Prostate gland (tissue), 2 donors: Measurements from ENCODE around the gene TROAP. TPM values are rescaled to one million over a fixed set of nuclear protein-coding genes. Genes with fewer than 3 reads are reported as not detected.

ENCODE experiments used
- DNase-seq: peaks from one replicate; pipeline ENCODE4 v3.0.0-alpha.2; 2019; ENCODE audit warnings: low spot score
- H3K27ac ChIP-seq, 2 donors: fragments of 200-600 bp; sonication (generic); 2 replicates each; pipeline ENCODE4 v1.5.1; 2017 to 2019
- H3K27me3 ChIP-seq: fragments of 200-600 bp; sonication (generic); replicated peaks from 2 replicates; pipeline ENCODE4 v1.5.1; 2019; ENCODE audit not compliant: insufficient read depth
- H3K36me3 ChIP-seq, 2 donors: fragments of 200-600 bp; sonication (generic); 1 replicate in 1 of 2; 2 replicates in 1 of 2; pipeline versions ENCODE4 v1.5.1 to v1.8.1; 2017 to 2019
- H3K4me1 ChIP-seq: fragments of 200-600 bp; sonication (generic); replicated peaks from 2 replicates; pipeline ENCODE4 v1.5.1; 2019
- H3K4me3 ChIP-seq, 2 donors: fragments of 200-600 bp; sonication (generic); 2 replicates each; pipeline ENCODE4 v1.5.1; 2017 to 2019
- H3K9me3 ChIP-seq: fragments of 200-600 bp; sonication (generic); 2 replicates; pipeline ENCODE4 v1.5.1; 2017
- CTCF ChIP-seq, 4 experiments: fragments of 200-600 bp in 2 of 4; fragments of 450-650 bp in 2 of 4; sonication (generic) in 2 of 4; IDR thresholded peaks; 1 replicate in 3 of 4; 2 replicates in 1 of 4; pipeline ENCODE4 v1.5.1; 2016 to 2019; ENCODE audit warnings: antibody characterized with exemption in 4 of 4, mild to moderate bottlenecking in 2 of 4, moderate library complexity in 2 of 4
- POLR2A ChIP-seq: fragments of 450-650 bp; IDR thresholded peaks from one replicate; pipeline ENCODE4 v1.6.1; 2016; ENCODE audit warnings: antibody characterized with exemption, mild to moderate bottlenecking
- POLR2AphosphoS5 ChIP-seq: sonication (generic); formaldehyde crosslinking; IDR thresholded peaks from one replicate; pipeline ENCODE4 v1.6.1; 2017; ENCODE audit warnings: antibody characterized with exemption
- WGBS: methylation state at CpG from one replicate; pipeline ENCODE4 v1.1.5; 2018; 5-methylcytosine and 5-hydroxymethylcytosine counted together
- intact Hi-C: fragments of 100-400 bp; cut with DNase I; formaldehyde crosslinking; loops from one replicate; pipeline ENCODE4 v1.14.2; 2022
- total RNA-seq, 2 donors: library from RNA; depleted of rRNA; stranded (reverse); fragments of >200 nt; gene quantifications; one replicate each; pipeline ENCODE4 v1.1.0, GENCODE V29; 2016

Gene TROAP
- total RNA-seq, 2 donors from 2014 or later = 0.46 to 5.2 TPM

DNA sequence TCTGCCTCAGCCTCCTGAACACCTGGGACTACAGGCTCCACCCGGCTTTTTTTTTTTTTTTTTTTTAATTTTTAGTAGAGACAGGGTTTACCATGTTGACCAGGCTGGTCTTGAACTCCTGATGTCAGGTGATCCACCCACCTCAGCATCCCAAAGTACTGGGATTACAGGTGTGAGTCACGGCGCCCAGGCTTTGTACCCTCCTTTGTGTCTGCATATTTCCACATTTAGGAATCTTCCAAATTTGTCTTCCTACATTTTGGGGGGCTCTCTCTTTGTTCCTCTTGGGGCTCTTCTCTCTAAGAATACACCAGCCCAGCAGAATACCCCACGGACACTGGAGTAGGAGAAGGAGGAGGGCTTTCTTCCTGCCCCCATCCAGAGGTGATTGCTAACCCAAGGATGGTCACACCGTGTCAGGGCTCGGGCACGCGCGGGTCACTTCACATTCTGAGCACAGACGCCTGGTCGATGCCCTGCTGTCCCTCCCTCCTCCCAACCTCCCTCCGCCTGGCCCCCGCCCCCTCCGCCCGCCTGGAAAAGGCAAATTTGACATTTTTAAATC, 21.5 kb downstream of the TROAP start:
- no peaks in the 10 kb centered on the region for H3K36me3 ChIP-seq
- 43% methylated on average over 15 of the region's 15 CpGs for WGBS
- TF ChIP-seq CTCF (IDR thresholded peaks at IDR 0.05) (no peak), POLR2AphosphoS5 (no peak), POLR2A (no peak)
- no peak overlapping the region for H3K27ac ChIP-seq
- H3K9me3 ChIP-seq = no peaks in the 10 kb centered on the region
- no peak for DNase-seq
- peaks cover 29% of the 10 kb centered on the region for H3K4me1 ChIP-seq
- peaks cover 11% of the 10 kb centered on the region for H3K27me3 ChIP-seq
- intact Hi-C loops = no loop called here
- H3K4me3 ChIP-seq = no peak overlapping the region

DNA sequence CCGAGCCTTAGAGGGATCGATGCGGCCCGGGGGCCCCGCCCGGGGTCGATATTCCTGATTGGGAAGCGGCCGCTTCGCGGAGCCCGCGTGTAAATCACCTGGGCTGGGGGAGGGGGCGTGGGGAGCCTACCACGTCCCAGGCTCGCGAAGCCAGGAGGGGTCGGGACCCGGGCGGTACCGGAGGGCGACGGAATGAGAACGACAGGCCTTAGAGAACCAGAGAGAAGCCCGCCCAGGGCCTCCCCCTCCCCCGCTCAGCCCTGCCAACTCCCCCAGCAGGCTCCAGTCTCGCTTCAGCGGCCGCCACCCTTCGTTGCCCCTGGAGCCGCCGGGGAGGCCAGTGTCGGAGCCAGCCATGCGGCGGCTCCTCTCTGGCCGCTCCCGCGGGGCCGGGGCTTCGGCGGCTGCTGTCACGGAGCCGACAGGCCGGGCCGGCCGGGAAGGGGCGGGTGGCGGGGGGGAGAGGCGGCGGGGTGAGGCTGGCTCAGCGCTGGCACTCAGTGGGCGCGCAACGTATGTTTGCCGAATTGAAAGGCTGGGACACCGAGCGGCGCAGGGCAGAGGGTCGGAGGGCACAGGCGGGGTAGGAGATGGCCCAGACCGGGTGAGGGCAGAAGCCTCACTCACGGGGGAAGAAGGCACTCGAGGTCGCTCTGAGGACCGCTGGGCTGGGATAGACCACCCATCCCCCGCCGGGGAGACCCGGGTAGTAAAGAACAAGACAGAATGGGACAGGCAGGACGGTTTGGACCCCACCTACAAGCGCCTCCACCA, 22.2 kb downstream of the TROAP start:
- Histone ChIP-seq H3K27ac (no peak overlapping the region), H3K9me3 (no peaks in the 10 kb centered on the region), H3K4me1 (peaks cover 29% of the 10 kb centered on the region), H3K4me3 (peak overlapping the region; percentile 2 to 29), H3K27me3 (peaks cover 11% of the 10 kb centered on the region), H3K36me3 (no peaks in the 10 kb centered on the region)
- no peak for DNase-seq
- 2% methylated on average over 55 of the region's 70 CpGs for WGBS
- no peak for TF ChIP-seq CTCF (IDR thresholded peaks at IDR 0.05)
- TF ChIP-seq POLR2A = no peak
- TF ChIP-seq POLR2AphosphoS5 = no peak
- intact Hi-C loops = no loop called here

- Histone ChIP-seq H3K9me3 (no peaks in the 10 kb centered on the region), H3K36me3 (no peaks in the 10 kb centered on the region), H3K4me1 (peaks cover 29% of the 10 kb centered on the region), H3K27ac (no peak overlapping the region), H3K4me3 (peak overlapping the region; percentile 13 to 29), H3K27me3 (peaks cover 11% of the 10 kb centered on the region)
- WGBS = 4% methylated on average over 60 of the region's 61 CpGs
- DNase-seq = no peak
- intact Hi-C loops = no loop called here
- no peak for TF ChIP-seq CTCF (IDR thresholded peaks at IDR 0.05)
Observed at GRCh38 chr12:49345825-49346658, 23.0 kb downstream of the TROAP start.

GRCh38 chr12:49346659-49347310, 23.7 kb downstream of the TROAP start, which contains the start of gene DNAJC22:
DNAJC22 (plus strand) TSS chr12:49346888; CDS start chr12:49348873, 1,985 bp downstream.
- Histone ChIP-seq H3K27ac (no peak within 1 kb of the TSS), H3K27me3 (peaks cover 11% of the 10 kb centered on the region), H3K4me1 (peaks cover 29% of the 10 kb centered on the region), H3K4me3 (peak within 1 kb of the TSS; percentile 13 to 29), H3K9me3 (no peaks in the 10 kb centered on the region), H3K36me3 (no peaks in the 10 kb centered on the region)
- intact Hi-C loops = no loop called here
- TF ChIP-seq CTCF (IDR thresholded peaks at IDR 0.05) (no peak), POLR2A (no peak), POLR2AphosphoS5 (no peak)
- no peak for DNase-seq
- 7% methylated on average over 36 of the region's 47 CpGs for WGBS
